ENCODE measurements around the gene SMPD3.

Gene SMPD3

GRCh38 chr16:68433316-68433715 lies 15.0 kb downstream of the SMPD3 start:
- DNase-seq (ENCODE audit: low read depth), result no peak

GRCh38 chr16:68432701-68433100 lies 15.6 kb downstream of the SMPD3 start:
- DNase-seq (ENCODE audit: low read depth), result no peak

- DNase-seq (ENCODE audit: low read depth), result no peak
These were observed 19.0 kb downstream of the SMPD3 start for GRCh38 chr16:68429076-68429854.

GRCh38 chr16:68427649-68428303 lies 20.5 kb downstream of the SMPD3 start:
- DNase-seq (ENCODE audit: low read depth), result no peak

GRCh38 chr16:68426347-68426652 lies 22.0 kb downstream of the SMPD3 start:
- DNase-seq (ENCODE audit: low read depth), result no peak

GRCh38 chr16:68425498-68426346 lies 22.6 kb downstream of the SMPD3 start:
- no peak for DNase-seq (ENCODE audit: low read depth)

- DNase-seq (ENCODE audit: low read depth), result no peak
These were observed 24.5 kb downstream of the SMPD3 start for GRCh38 chr16:68423771-68424170.

- no peak for DNase-seq (ENCODE audit: low read depth)
These were observed 25.8 kb downstream of the SMPD3 start for GRCh38 chr16:68422396-68422960.

- DNase-seq (ENCODE audit: low read depth), result no peak
These were observed 27.2 kb downstream of the SMPD3 start for GRCh38 chr16:68421076-68421475.

- no peak for DNase-seq (ENCODE audit: low read depth)
These were observed 27.9 kb downstream of the SMPD3 start for GRCh38 chr16:68420366-68420942.

- no peak for DNase-seq (ENCODE audit: low read depth)
These were observed 30.5 kb downstream of the SMPD3 start for GRCh38 chr16:68417711-68418301.

- no peak for DNase-seq (ENCODE audit: low read depth)
These were observed 32.0 kb downstream of the SMPD3 start for GRCh38 chr16:68416057-68417046.

GRCh38 chr16:68414581-68414980 lies 33.7 kb downstream of the SMPD3 start:
- no peak for DNase-seq (ENCODE audit: low read depth)

GRCh38 chr16:68412061-68412460 lies 36.2 kb downstream of the SMPD3 start:
- no peak for DNase-seq (ENCODE audit: low read depth)

- DNase-seq (ENCODE audit: low read depth), result no peak
These were observed 37.2 kb downstream of the SMPD3 start for GRCh38 chr16:68411086-68411485.

- DNase-seq (ENCODE audit: low read depth), result no peak
These were observed 39.3 kb downstream of the SMPD3 start for GRCh38 chr16:68408967-68409366.

- DNase-seq (ENCODE audit: low read depth), result no peak
These were observed 39.9 kb downstream of the SMPD3 start for GRCh38 chr16:68408428-68408827.

GRCh38 chr16:68406458-68407152 lies 41.7 kb downstream of the SMPD3 start:
- no peak for DNase-seq (ENCODE audit: low read depth)

GRCh38 chr16:68404736-68405345 lies 43.5 kb downstream of the SMPD3 start:
- no peak for DNase-seq (ENCODE audit: low read depth)

- DNase-seq (ENCODE audit: low read depth), result no peak
These were observed 44.6 kb downstream of the SMPD3 start for GRCh38 chr16:68403704-68404103.
